Mesodermal cell (in vitro differentiated cells): ENCODE data around the gene SUSD4.
A peak's percentile ranks its signal among the peaks of the same experiment; 100 is the strongest.

Experiments used
- H3K27ac ChIP-seq: 2 replicates; pipeline ENCODE4 v1.7.0; 2013; ENCODE audit warnings: mild to moderate bottlenecking, low read depth, low read length, moderate library complexity; ENCODE audit not compliant: severe bottlenecking
- H3K36me3 ChIP-seq: 2 replicates; pipeline ENCODE4 v1.7.1; 2013; ENCODE audit warnings: mild to moderate bottlenecking, low read length, moderate library complexity; ENCODE audit not compliant: control insufficient read depth, insufficient read depth
- H3K4me1 ChIP-seq: one replicate; pipeline ENCODE4 v1.7.1; 2013; ENCODE audit warnings: mild to moderate bottlenecking, low read length; ENCODE audit not compliant: insufficient read depth, control insufficient read depth, poor library complexity, severe bottlenecking
- H3K4me3 ChIP-seq: 2 replicates; pipeline ENCODE4 v1.7.0; 2013; ENCODE audit warnings: low read length, control low read depth, mild to moderate bottlenecking; ENCODE audit not compliant: insufficient read depth, poor library complexity, severe bottlenecking; ENCODE audit errors: extremely low read depth
- H3K9me3 ChIP-seq: 2 replicates; pipeline ENCODE4 v1.7.1; 2013; ENCODE audit warnings: mild to moderate bottlenecking, low read length, moderate library complexity; ENCODE audit not compliant: control insufficient read depth
- WGBS, 2 experiments: methylation state at CpG; one replicate each; pipeline ENCODE4 v1.1.5; 2013; ENCODE audit warnings: missing lambda C conversion rate in 2 of 2; ENCODE audit not compliant: insufficient coverage in 2 of 2; 5-methylcytosine and 5-hydroxymethylcytosine counted together

SUSD4 gene

DNA sequence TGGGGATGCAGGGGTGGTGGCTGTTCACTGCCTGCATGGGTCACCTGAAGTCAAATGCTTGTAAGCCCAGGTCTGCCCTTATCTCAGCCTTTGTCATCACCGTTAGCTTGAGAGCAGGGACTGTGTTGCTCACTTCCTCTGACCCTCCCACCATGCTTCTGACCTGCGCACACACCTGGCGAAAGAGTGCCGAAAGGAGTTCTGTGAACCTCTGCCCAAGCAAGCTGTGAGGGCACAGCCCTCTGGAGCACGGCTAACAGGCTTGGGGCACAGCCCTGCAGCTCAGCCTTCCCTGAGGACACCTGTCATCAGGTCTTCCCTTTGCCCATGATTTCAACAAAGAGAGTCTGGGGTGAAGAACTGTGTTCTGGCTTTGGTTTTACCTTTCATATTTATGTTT is 93.8 kb downstream of the SUSD4 start:
- H3K9me3 ChIP-seq: no peaks in the 10 kb centered on the region
- H3K4me1 ChIP-seq: peaks cover 6% of the 10 kb centered on the region
- 82 to 83% methylated on average over 4 to 5 of the region's 5 CpGs for WGBS, 2 experiments
- H3K27ac ChIP-seq: no peak overlapping the region
- no peak overlapping the region for H3K4me3 ChIP-seq
- H3K36me3 ChIP-seq: no peaks in the 10 kb centered on the region

DNA sequence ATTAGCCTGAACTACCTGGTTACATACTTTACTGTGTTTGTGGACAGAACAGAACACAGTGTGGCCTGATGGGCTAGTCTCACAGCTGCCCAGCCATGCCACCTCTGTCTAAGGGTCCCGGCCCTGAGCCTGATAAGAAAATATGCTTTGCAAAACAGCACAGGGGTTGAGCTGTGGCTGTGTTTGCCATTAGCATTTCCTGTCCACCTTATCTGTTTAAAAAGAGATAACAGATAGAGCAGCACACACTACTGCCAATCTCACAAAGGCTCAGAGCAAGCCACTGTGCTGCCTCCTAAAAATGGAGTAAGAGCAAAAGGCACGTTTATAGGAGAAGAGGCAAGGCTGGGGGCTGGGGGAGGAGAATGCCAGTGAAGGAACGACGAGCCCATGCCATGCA is 95.0 kb downstream of the SUSD4 start:
- Histone ChIP-seq H3K36me3 (no peaks in the 10 kb centered on the region), H3K27ac (no peak overlapping the region), H3K9me3 (no peaks in the 10 kb centered on the region), H3K4me3 (no peak overlapping the region), H3K4me1 (peaks cover 6% of the 10 kb centered on the region)
- WGBS, 2 experiments: 78% methylated on average over 1 of the region's 4 CpGs; no CpG with 5 or more reads in 1 of the 2 experiments

- H3K4me3 ChIP-seq: no peak overlapping the region
- H3K27ac ChIP-seq: no peak overlapping the region
- 36 to 47% methylated on average over 2 to 3 of the region's 3 CpGs for WGBS, 2 experiments
- no peaks in the 10 kb centered on the region for H3K36me3 ChIP-seq
- no peaks in the 10 kb centered on the region for H3K9me3 ChIP-seq
- H3K4me1 ChIP-seq: peaks cover 6% of the 10 kb centered on the region
These were observed 97.3 kb downstream of the SUSD4 start for GRCh38 chr1:223266632-223267172.

DNA sequence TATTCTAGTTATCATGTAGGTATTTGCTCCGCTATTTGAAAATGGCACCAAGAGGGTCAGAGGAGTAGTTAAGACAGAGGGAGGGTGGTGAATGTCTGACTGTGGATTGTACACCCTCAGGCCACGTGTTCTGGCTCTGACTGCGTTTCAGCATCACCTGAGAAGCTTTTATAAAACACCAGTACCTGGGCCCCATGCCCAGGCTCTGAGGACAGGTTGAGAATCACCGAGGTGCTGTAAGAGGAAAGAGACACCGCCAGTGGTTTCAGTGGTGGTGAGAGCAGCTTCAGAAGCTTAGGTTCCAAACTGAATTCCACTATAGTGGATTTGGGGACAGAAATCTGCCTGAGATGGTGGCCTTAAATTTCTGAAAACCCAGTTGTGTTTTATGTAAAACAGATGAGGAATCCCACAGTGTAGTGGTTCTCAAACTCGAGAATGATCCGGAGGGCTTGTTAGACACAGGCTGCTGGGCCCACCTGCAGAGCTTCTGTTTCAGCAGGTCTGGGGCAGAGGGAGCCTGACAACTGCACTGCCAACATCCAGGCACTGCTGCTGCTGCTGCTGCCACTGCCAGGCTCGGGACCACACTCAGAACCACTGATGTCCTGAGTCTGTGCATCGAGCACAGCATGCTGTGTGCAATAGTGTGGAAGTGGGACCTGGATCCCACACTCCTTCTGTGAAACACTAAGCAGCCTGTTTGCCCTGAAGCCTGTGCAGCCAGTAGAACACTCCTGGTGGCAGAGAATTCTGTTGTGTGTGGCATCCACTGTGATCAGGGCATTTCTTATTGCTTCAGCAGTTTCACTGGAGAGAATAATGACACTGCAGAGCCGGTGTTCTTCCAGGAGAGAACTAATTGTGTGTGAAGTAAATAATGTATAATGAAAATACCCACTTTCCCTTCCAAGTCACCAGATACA is 98.7 kb downstream of the SUSD4 start:
- H3K4me3 ChIP-seq: no peak overlapping the region
- H3K4me1 ChIP-seq: peaks cover 6% of the 10 kb centered on the region
- H3K27ac ChIP-seq: no peak overlapping the region
- no peaks in the 10 kb centered on the region for H3K9me3 ChIP-seq
- 78 to 79% methylated on average over 7 to 9 of the region's 10 CpGs for WGBS, 2 experiments
- no peaks in the 10 kb centered on the region for H3K36me3 ChIP-seq

DNA sequence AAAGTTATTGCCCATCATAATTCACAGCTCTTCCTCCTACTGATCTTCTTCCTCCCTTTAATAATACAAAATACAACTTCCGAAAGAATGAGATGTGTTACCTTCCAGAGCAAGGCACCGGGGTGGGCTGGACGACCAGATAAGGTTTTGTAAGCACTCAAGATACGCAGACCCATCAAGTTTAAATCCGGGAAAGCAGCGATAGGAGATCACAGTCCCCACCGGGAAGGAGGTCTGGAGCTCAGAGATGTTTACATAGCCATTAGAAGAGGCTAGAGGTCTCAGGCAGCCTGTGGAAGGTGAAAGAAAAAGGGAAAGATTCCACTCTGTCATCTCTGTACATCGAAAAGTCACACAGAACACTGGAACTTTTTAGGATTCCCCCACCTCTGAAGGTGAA is 99.4 kb downstream of the SUSD4 start:
- 88 to 90% methylated on average over 7 to 8 of the region's 8 CpGs for WGBS, 2 experiments
- no peak overlapping the region for H3K4me3 ChIP-seq
- no peaks in the 10 kb centered on the region for H3K36me3 ChIP-seq
- H3K4me1 ChIP-seq: peaks cover 3% of the 10 kb centered on the region
- no peak overlapping the region for H3K27ac ChIP-seq
- no peaks in the 10 kb centered on the region for H3K9me3 ChIP-seq

- Histone ChIP-seq H3K4me1 (no peaks in the 10 kb centered on the region), H3K4me3 (no peak overlapping the region), H3K36me3 (no peaks in the 10 kb centered on the region), H3K27ac (no peak overlapping the region), H3K9me3 (no peaks in the 10 kb centered on the region)
- WGBS, 2 experiments: 78% methylated on average over 1 of the region's 3 CpGs; no CpG with 5 or more reads in 1 of the 2 experiments
These were observed 102.1 kb downstream of the SUSD4 start for GRCh38 chr1:223261914-223262313.

DNA sequence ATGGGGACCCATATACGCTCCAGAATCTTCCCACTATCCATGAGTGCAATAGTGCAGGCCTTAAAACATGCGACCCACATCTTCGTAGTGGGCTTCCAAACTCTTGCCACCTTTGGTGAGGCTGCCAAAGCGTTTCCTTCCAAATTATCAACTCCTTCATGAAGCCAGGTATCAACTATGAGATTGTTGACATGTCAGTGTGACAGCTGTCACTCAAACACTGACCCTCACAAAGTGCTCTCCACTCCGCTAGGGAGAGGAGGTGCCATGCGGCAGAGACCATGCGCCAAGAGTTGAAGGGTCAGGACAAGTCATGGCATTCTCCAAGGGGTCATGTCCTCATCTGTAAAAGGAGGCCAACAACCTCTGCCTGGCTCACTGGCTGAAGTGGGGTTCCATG is 103.3 kb downstream of the SUSD4 start:
- H3K27ac ChIP-seq: no peak overlapping the region
- H3K4me3 ChIP-seq: no peak overlapping the region
- H3K4me1 ChIP-seq: no peaks in the 10 kb centered on the region
- no peaks in the 10 kb centered on the region for H3K36me3 ChIP-seq
- WGBS, 2 experiments: 95 to 97% methylated on average over 6 to 7 of the region's 7 CpGs
- H3K9me3 ChIP-seq: no peaks in the 10 kb centered on the region

GRCh38 chr1:223259462-223259861 is 104.5 kb downstream of the SUSD4 start:
- H3K4me1 ChIP-seq: no peaks in the 10 kb centered on the region
- H3K4me3 ChIP-seq: no peak overlapping the region
- H3K36me3 ChIP-seq: no peaks in the 10 kb centered on the region
- no peaks in the 10 kb centered on the region for H3K9me3 ChIP-seq
- no peak overlapping the region for H3K27ac ChIP-seq
- 100% methylated on average over 2 to 3 of the region's 3 CpGs for WGBS, 2 experiments

DNA sequence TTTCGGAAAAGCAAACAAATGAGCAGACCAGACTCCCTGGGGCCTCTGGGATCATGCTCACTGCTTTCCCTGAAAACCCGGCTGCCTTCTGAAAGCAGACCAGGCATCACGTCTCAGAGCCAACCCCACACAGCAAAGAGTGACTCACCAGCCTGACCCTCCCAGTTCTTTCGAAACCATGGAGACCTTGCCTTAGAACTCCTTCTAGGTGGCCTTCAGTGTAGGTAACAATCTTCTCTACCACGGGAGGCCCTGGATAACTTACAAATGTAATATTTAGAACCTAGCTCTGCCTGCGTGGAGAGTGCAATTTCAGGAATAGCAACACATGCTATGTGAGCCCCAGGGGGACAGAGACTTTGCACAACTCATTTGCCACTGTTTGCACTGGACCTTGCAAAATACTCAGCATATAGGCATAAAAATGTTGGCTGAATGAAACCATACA is 105.2 kb downstream of the SUSD4 start:
- WGBS, 2 experiments: 54 to 55% methylated on average over 4 to 6 of the region's 6 CpGs
- Histone ChIP-seq H3K36me3 (no peaks in the 10 kb centered on the region), H3K27ac (no peak overlapping the region)

GRCh38 chr1:223257856-223258550 is 106.0 kb downstream of the SUSD4 start:
- WGBS, 2 experiments: 92 to 93% methylated on average over 8 of the region's 8 CpGs
- no peaks in the 10 kb centered on the region for H3K36me3 ChIP-seq
- peak overlapping the region; percentile 24 for H3K27ac ChIP-seq
- H3K4me3 ChIP-seq: no peak overlapping the region
- H3K9me3 ChIP-seq: no peaks in the 10 kb centered on the region
- no peaks in the 10 kb centered on the region for H3K4me1 ChIP-seq

More for the DNA sequence above, 105.2 kb downstream of the SUSD4 start:
- Histone ChIP-seq H3K4me3 (no peak overlapping the region), H3K4me1 (no peaks in the 10 kb centered on the region), H3K9me3 (no peaks in the 10 kb centered on the region)
